ENCODE results near the gene TMIGD3.

The TMIGD3 gene

DNA sequence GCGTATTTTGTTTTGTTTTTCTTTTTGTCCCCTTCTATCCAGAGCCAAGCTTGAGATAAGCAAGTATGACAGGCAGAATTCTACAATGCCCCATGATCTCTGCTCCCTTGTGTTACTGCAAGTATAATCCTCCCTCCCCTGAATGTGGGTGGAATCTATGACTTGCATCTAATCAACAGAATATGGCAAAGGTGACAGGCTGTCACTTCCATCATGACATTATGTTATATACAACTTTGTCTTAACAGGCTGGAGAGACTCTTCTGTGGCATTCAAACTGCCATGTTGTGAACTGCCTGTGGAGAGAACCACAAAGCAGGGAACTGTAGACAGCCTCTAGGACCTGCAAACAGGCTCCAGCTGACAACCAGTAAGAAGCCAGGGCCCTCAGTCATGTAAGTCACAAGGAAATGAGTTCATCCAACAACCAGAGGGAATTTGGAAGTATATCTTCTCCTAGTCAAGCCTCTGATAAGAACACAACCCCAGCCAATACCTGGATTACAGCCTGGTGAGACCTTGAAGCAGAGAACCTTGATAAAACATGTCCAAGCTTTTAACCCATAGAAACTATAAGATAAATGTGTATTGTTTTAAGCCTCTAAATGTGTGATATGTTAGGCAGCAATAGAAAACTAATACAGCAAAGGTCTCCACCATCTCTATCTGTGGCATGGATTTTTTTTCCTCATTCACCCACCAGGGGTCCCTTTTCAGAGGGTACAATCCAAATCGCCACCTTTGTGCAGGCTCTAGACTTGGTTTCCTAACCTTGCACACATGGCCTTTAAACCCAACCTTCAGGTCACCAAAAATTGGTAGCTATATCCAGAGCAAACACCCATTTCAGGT lies 35.3 kb downstream of the TMIGD3 start:
- TF ChIP-seq, protein P1, sequence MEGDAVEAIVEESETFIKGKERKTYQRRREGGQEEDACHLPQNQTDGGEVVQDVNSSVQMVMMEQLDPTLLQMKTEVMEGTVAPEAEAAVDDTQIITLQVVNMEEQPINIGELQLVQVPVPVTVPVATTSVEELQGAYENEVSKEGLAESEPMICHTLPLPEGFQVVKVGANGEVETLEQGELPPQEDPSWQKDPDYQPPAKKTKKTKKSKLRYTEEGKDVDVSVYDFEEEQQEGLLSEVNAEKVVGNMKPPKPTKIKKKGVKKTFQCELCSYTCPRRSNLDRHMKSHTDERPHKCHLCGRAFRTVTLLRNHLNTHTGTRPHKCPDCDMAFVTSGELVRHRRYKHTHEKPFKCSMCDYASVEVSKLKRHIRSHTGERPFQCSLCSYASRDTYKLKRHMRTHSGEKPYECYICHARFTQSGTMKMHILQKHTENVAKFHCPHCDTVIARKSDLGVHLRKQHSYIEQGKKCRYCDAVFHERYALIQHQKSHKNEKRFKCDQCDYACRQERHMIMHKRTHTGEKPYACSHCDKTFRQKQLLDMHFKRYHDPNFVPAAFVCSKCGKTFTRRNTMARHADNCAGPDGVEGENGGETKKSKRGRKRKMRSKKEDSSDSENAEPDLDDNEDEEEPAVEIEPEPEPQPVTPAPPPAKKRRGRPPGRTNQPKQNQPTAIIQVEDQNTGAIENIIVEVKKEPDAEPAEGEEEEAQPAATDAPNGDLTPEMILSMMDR (IDR thresholded peaks at IDR 0.05; ENCODE audit: insufficient read depth, low read length, poor library complexity, severe bottlenecking) = no peak
- Histone ChIP-seq H3K36me3 (ENCODE audit: control insufficient read depth, insufficient read depth, low read length) (peaks cover 1% of the 10 kb centered on the region), H3K27me3 (replicated peaks; ENCODE audit: control insufficient read depth, insufficient read depth, low read length) (no peaks in the 10 kb centered on the region), H3K4me3 (replicated peaks; ENCODE audit: low read depth, low read length) (no peak overlapping the region)
- no peak for DNase-seq (ENCODE audit: extremely low read depth, insufficient read length)

- H3K27me3 ChIP-seq (replicated peaks; ENCODE audit: control insufficient read depth, insufficient read depth, low read length) = no peaks in the 10 kb centered on the region
- TF ChIP-seq, protein P1 (IDR thresholded peaks at IDR 0.05; ENCODE audit: insufficient read depth, low read length, poor library complexity, severe bottlenecking) = no peak
- H3K36me3 ChIP-seq (ENCODE audit: control insufficient read depth, insufficient read depth, low read length) = peaks cover 4% of the 10 kb centered on the region
- H3K4me3 ChIP-seq (replicated peaks; ENCODE audit: low read depth, low read length) = no peak overlapping the region
- no peak for DNase-seq (ENCODE audit: extremely low read depth, insufficient read length)
Observed at GRCh38 chr1:111466480-111466879, 37.0 kb downstream of the TMIGD3 start.

DNA sequence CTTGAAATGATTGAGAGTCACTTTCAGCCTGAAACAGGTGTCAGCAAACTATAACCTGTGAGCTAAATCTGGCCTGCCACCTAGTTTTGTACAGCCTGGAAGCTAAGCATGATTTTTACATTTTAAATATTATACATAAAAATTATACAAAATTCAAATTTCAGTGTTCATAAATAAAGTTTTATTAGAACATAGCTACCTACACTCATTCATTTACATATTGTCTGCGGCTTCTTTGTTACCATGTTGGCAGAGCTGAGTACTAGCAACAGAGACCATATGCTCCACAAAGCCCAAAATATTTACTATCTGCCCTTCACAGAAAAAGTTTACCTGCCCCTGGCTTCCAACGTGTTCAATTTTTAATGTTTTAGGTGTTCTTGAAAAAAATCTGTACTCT lies 37.7 kb downstream of the TMIGD3 start:
- DNase-seq (ENCODE audit: extremely low read depth, insufficient read length) = no peak
- Histone ChIP-seq H3K36me3 (ENCODE audit: control insufficient read depth, insufficient read depth, low read length) (peaks cover 4% of the 10 kb centered on the region), H3K27me3 (replicated peaks; ENCODE audit: control insufficient read depth, insufficient read depth, low read length) (no peaks in the 10 kb centered on the region), H3K4me3 (replicated peaks; ENCODE audit: low read depth, low read length) (no peak overlapping the region)
- TF ChIP-seq, protein P1 (IDR thresholded peaks at IDR 0.05; ENCODE audit: insufficient read depth, low read length, poor library complexity, severe bottlenecking) = no peak

- no peak overlapping the region for H3K4me3 ChIP-seq (replicated peaks; ENCODE audit: low read depth, low read length)
- no peak for DNase-seq (ENCODE audit: extremely low read depth, insufficient read length)
- peaks cover 9% of the 10 kb centered on the region for H3K36me3 ChIP-seq (ENCODE audit: control insufficient read depth, insufficient read depth, low read length)
- TF ChIP-seq, protein P1 (IDR thresholded peaks at IDR 0.05; ENCODE audit: insufficient read depth, low read length, poor library complexity, severe bottlenecking) = no peak
- no peaks in the 10 kb centered on the region for H3K27me3 ChIP-seq (replicated peaks; ENCODE audit: control insufficient read depth, insufficient read depth, low read length)
Observed at GRCh38 chr1:111463029-111463683, 40.3 kb downstream of the TMIGD3 start.

- Histone ChIP-seq H3K4me3 (replicated peaks; ENCODE audit: low read depth, low read length) (no peak overlapping the region), H3K27me3 (replicated peaks; ENCODE audit: control insufficient read depth, insufficient read depth, low read length) (no peaks in the 10 kb centered on the region), H3K36me3 (ENCODE audit: control insufficient read depth, insufficient read depth, low read length) (peaks cover 11% of the 10 kb centered on the region)
- no peak for DNase-seq (ENCODE audit: extremely low read depth, insufficient read length)
- TF ChIP-seq, protein P1 (IDR thresholded peaks at IDR 0.05; ENCODE audit: insufficient read depth, low read length, poor library complexity, severe bottlenecking) = no peak
Observed at GRCh38 chr1:111462370-111463028, 40.9 kb downstream of the TMIGD3 start.

Measured in GM06990 (cell line).